Fibroblast of lung (primary cell): ENCODE measurements around the gene ZNF611. TPM values are rescaled to one million over a fixed set of nuclear protein-coding genes. Genes with fewer than 3 reads are reported as not detected.

Experiments
- DNase-seq, 2 donors: peaks; one replicate each; pipeline versions ENCODE4 v3.0.0 to v3.0.0-alpha.2; 2010; ENCODE audit warnings: low read depth in 2 of 2
- H2AFZ ChIP-seq: 2 replicates; pipeline ENCODE4 v1.5.1; 2012; ENCODE audit warnings: low read length, control low read depth, inconsistent platforms
- H3K27ac ChIP-seq: 2 replicates; pipeline ENCODE4 v1.5.1; 2011; ENCODE audit warnings: low read length, control low read depth; ENCODE audit not compliant: insufficient read depth
- H3K27me3 ChIP-seq: 2 replicates; pipeline ENCODE4 v1.5.1; 2011; ENCODE audit warnings: mild to moderate bottlenecking, low read length; ENCODE audit not compliant: control insufficient read depth, insufficient read depth
- H3K36me3 ChIP-seq: 2 replicates; pipeline ENCODE4 v1.5.1; 2011; ENCODE audit warnings: low read length; ENCODE audit not compliant: control insufficient read depth, insufficient read depth
- H3K4me1 ChIP-seq: 2 replicates; pipeline ENCODE4 v1.5.1; 2011; ENCODE audit warnings: low read length; ENCODE audit not compliant: control insufficient read depth, insufficient read depth; ENCODE audit errors: extremely low read depth
- H3K4me2 ChIP-seq: 2 replicates; pipeline ENCODE4 v1.5.1; 2011; ENCODE audit warnings: low read length, control low read depth; ENCODE audit not compliant: insufficient read depth; ENCODE audit errors: extremely low read depth
- H3K4me3 ChIP-seq, 4 experiments: fragments of 200-600 bp in 1 of 4; sonication (generic) in 1 of 4; replicated peaks in 1 of 4; 2 replicates each; pipeline ENCODE4 v1.5.1; 2011 to 2016; ENCODE audit warnings: low read length in 4 of 4, low read depth in 3 of 4, mild to moderate bottlenecking in 3 of 4, control low read depth in 2 of 4, inconsistent platforms in 1 of 4, mixed read lengths in 1 of 4; ENCODE audit not compliant: insufficient read depth in 1 of 4; ENCODE audit errors: control extremely low read depth in 1 of 4
- H3K79me2 ChIP-seq: 2 replicates; pipeline ENCODE4 v1.5.1; 2012; ENCODE audit warnings: mild to moderate bottlenecking, low read length, inconsistent platforms; ENCODE audit not compliant: control insufficient read depth, insufficient read depth
- H3K9ac ChIP-seq: 2 replicates; pipeline ENCODE4 v1.5.1; 2011; ENCODE audit warnings: mild to moderate bottlenecking, low read length, control low read depth; ENCODE audit not compliant: insufficient read depth
- H3K9me3 ChIP-seq: 2 replicates; pipeline ENCODE4 v1.5.1; 2012; ENCODE audit warnings: low read depth, low read length; ENCODE audit not compliant: control insufficient read depth, insufficient read depth
- H4K20me1 ChIP-seq: 2 replicates; pipeline ENCODE4 v1.5.1; 2011; ENCODE audit warnings: low read length; ENCODE audit not compliant: control insufficient read depth, insufficient read depth; ENCODE audit errors: extremely low read depth
- CTCF ChIP-seq, 2 donors: IDR thresholded peaks in 1 of 2; conservative IDR thresholded peaks in 1 of 2; 1 replicate in 1 of 2; 2 replicates in 1 of 2; pipeline ENCODE4 v1.5.1; 2011 to 2012; ENCODE audit warnings: low read length in 2 of 2, control low read depth in 1 of 2, inconsistent platforms in 1 of 2, low read depth in 1 of 2, mild to moderate bottlenecking in 1 of 2
- EZH2 ChIP-seq: IDR thresholded peaks from 2 replicates; pipeline ENCODE4 v1.5.1; 2012; ENCODE audit warnings: low read length, control low read depth, mild to moderate bottlenecking; ENCODE audit errors: missing control alignments
- polyA plus RNA-seq, 2 donors: library from polyadenylated mRNA; depleted of rRNA in 1 of 2; stranded (reverse) in 1 of 2; unstranded in 1 of 2; fragments of >200 nt; gene quantifications; 2 replicates each; pipeline ENCODE4 v1.2.1, GENCODE V29; 2011 to 2012; ENCODE audit warnings: missing spikeins in 1 of 2
- total RNA-seq: library from RNA; depleted of rRNA; stranded (reverse); fragments of >200 nt; gene quantifications from 2 replicates; pipeline ENCODE4 v1.2.1, GENCODE V29; 2014

The ZNF611 gene
- total and polyA plus RNA-seq, 2 donors (not counting 1 experiment from before 2014, with no cell fraction given) = 6.9 to 14.5 TPM

GRCh38 chr19:52691737-52692136 lies 43.1 kb downstream of the ZNF611 start:
- Histone ChIP-seq H3K9ac (no peak overlapping the region), H3K27me3 (no peaks in the 10 kb centered on the region), H3K27ac (no peak overlapping the region), H2AFZ (no peak overlapping the region), H3K4me1 (peaks cover 2% of the 10 kb centered on the region), H3K79me2 (peaks cover 19% of the 10 kb centered on the region), H3K9me3 (no peaks in the 10 kb centered on the region), H3K4me2 (no peak overlapping the region), H3K36me3 (no peaks in the 10 kb centered on the region), H3K4me3 (no peak overlapping the region), H4K20me1 (no peaks in the 10 kb centered on the region)
- no peak for DNase-seq
- TF ChIP-seq CTCF (conservative IDR thresholded peaks at IDR 0.05 in 1 of 2, IDR thresholded peaks at IDR 0.05 in 1 of 2; ENCODE audit: low read depth in 1 of 2, low read length in 2 of 2) (no peak), EZH2 (no peak)

GRCh38 chr19:52691215-52691610 lies 43.6 kb downstream of the ZNF611 start:
- Histone ChIP-seq H3K27ac (peak overlapping the region; percentile 75), H3K27me3 (no peaks in the 10 kb centered on the region), H4K20me1 (no peaks in the 10 kb centered on the region), H3K4me2 (no peak overlapping the region), H3K4me3 (peak overlapping the region in 2 of 4 experiments; percentile 62 to 63), H3K9me3 (no peaks in the 10 kb centered on the region), H3K9ac (no peak overlapping the region), H3K79me2 (peaks cover 23% of the 10 kb centered on the region), H2AFZ (peak overlapping the region; percentile 76), H3K36me3 (no peaks in the 10 kb centered on the region), H3K4me1 (peaks cover 2% of the 10 kb centered on the region)
- DNase-seq = no peak
- TF ChIP-seq CTCF (conservative IDR thresholded peaks at IDR 0.05 in 1 of 2, IDR thresholded peaks at IDR 0.05 in 1 of 2; ENCODE audit: low read depth in 1 of 2, low read length in 2 of 2) (no peak), EZH2 (no peak)

- H3K4me1 ChIP-seq = peaks cover 2% of the 10 kb centered on the region
- H3K27me3 ChIP-seq = no peaks in the 10 kb centered on the region
- no peaks in the 10 kb centered on the region for H3K36me3 ChIP-seq
- DNase-seq = peak; percentile 91 to 96
- peak overlapping the region; percentile 95 for H3K4me2 ChIP-seq
- H2AFZ ChIP-seq = peak overlapping the region; percentile 92
- H3K27ac ChIP-seq = peak overlapping the region; percentile 87
- H3K79me2 ChIP-seq = peaks cover 25% of the 10 kb centered on the region
- TF ChIP-seq CTCF (conservative IDR thresholded peaks at IDR 0.05 in 1 of 2, IDR thresholded peaks at IDR 0.05 in 1 of 2; ENCODE audit: low read depth in 1 of 2, low read length in 2 of 2) (no peak), EZH2 (no peak)
- H3K4me3 ChIP-seq = peak overlapping the region; percentile 63 to 95 (median 92)
- peak overlapping the region; percentile 75 for H3K9ac ChIP-seq
- H3K9me3 ChIP-seq = no peaks in the 10 kb centered on the region
- no peaks in the 10 kb centered on the region for H4K20me1 ChIP-seq
These were observed 44.3 kb downstream of the ZNF611 start for GRCh38 chr19:52690369-52691214.
